ENCODE measurements around the gene UGT1A1.

DNA sequence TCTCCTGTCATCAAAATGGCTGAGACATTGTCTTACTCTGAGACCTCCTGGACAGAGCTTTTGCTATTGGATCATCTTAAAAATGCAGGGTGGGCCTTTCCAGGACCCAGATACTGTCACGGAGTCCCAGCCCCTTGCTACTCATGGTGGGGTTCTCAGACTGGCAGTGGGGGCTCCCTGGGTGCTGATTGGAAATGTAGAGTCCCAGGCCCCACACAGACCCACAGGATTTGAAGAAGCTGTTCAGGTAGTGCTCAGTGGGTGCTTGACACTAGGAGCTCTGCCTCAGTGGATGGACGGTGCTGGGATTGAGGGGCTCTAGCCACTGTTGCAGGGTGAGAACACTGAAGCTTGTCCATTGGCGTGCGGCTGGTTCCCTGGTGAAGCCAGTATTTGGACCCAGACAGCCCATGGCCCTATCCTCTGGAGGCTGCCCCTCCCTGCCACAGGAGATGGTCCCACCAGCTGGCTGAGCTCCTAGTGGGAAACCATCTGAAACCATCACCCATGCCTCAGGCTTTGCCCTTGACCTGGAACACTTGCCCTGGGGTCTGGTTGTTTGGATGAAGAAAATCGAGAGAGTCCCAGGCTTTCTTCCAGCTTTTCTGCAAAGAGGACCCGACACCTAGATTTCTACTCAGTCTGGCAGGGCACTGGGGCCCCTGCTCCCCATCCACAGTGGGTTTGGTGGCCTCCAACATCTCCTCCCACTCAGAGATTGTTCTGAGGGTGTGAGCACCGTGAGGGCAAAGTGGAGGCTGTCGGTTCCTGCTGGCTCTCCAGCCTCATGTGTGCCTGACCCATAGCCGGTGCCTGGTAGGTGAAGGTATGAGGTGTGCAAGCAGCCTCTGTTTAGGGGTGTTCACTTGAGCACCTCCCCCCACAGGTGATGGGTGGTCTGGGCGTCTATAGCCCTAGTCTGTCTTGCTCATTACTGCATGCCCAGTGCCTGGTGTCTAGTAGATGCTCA, 48.2 kb downstream of the UGT1A1 start:
- TF ChIP-seq, protein P1, sequence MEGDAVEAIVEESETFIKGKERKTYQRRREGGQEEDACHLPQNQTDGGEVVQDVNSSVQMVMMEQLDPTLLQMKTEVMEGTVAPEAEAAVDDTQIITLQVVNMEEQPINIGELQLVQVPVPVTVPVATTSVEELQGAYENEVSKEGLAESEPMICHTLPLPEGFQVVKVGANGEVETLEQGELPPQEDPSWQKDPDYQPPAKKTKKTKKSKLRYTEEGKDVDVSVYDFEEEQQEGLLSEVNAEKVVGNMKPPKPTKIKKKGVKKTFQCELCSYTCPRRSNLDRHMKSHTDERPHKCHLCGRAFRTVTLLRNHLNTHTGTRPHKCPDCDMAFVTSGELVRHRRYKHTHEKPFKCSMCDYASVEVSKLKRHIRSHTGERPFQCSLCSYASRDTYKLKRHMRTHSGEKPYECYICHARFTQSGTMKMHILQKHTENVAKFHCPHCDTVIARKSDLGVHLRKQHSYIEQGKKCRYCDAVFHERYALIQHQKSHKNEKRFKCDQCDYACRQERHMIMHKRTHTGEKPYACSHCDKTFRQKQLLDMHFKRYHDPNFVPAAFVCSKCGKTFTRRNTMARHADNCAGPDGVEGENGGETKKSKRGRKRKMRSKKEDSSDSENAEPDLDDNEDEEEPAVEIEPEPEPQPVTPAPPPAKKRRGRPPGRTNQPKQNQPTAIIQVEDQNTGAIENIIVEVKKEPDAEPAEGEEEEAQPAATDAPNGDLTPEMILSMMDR (IDR thresholded peaks at IDR 0.05; ENCODE audit: low read depth, low read length, poor library complexity, severe bottlenecking), result no peak
- no peak for TF ChIP-seq EZH2phosphoT487 (IDR thresholded peaks at IDR 0.05; ENCODE audit: borderline replicate concordance, low read length)

Data from DOHH2 (cell line).